ENCODE measurements around the gene ATXN2.

Gene ATXN2

GRCh38 chr12:111444925-111445725, 154.0 kb downstream of the ATXN2 start:
- no peak overlapping the region for H3K27ac ChIP-seq
- no peak for TF ChIP-seq ZFX (IDR thresholded peaks at IDR 0.05; ENCODE audit: borderline replicate concordance)
- TF ChIP-seq, protein P1, sequence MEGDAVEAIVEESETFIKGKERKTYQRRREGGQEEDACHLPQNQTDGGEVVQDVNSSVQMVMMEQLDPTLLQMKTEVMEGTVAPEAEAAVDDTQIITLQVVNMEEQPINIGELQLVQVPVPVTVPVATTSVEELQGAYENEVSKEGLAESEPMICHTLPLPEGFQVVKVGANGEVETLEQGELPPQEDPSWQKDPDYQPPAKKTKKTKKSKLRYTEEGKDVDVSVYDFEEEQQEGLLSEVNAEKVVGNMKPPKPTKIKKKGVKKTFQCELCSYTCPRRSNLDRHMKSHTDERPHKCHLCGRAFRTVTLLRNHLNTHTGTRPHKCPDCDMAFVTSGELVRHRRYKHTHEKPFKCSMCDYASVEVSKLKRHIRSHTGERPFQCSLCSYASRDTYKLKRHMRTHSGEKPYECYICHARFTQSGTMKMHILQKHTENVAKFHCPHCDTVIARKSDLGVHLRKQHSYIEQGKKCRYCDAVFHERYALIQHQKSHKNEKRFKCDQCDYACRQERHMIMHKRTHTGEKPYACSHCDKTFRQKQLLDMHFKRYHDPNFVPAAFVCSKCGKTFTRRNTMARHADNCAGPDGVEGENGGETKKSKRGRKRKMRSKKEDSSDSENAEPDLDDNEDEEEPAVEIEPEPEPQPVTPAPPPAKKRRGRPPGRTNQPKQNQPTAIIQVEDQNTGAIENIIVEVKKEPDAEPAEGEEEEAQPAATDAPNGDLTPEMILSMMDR (IDR thresholded peaks at IDR 0.05), result no peak

GRCh38 chr12:111444314-111444924, 154.7 kb downstream of the ATXN2 start:
- no peak overlapping the region for H3K27ac ChIP-seq
- TF ChIP-seq, protein P1 (IDR thresholded peaks at IDR 0.05), result no peak
- no peak for TF ChIP-seq ZFX (IDR thresholded peaks at IDR 0.05; ENCODE audit: borderline replicate concordance)

GRCh38 chr12:111443586-111443985, 155.5 kb downstream of the ATXN2 start:
- no peak overlapping the region for H3K27ac ChIP-seq
- TF ChIP-seq, protein P1 (IDR thresholded peaks at IDR 0.05), result no peak
- no peak for TF ChIP-seq ZFX (IDR thresholded peaks at IDR 0.05; ENCODE audit: borderline replicate concordance)

GRCh38 chr12:111443086-111443485, 156.0 kb downstream of the ATXN2 start:
- H3K27ac ChIP-seq, result no peak overlapping the region
- TF ChIP-seq, protein P1 (IDR thresholded peaks at IDR 0.05), result no peak
- TF ChIP-seq ZFX (IDR thresholded peaks at IDR 0.05; ENCODE audit: borderline replicate concordance), result no peak

- H3K27ac ChIP-seq, result no peak overlapping the region
- TF ChIP-seq ZFX (IDR thresholded peaks at IDR 0.05; ENCODE audit: borderline replicate concordance), result no peak
- TF ChIP-seq, protein P1 (IDR thresholded peaks at IDR 0.05), result no peak
Observed at GRCh38 chr12:111442301-111443045, 156.6 kb downstream of the ATXN2 start.

DNA sequence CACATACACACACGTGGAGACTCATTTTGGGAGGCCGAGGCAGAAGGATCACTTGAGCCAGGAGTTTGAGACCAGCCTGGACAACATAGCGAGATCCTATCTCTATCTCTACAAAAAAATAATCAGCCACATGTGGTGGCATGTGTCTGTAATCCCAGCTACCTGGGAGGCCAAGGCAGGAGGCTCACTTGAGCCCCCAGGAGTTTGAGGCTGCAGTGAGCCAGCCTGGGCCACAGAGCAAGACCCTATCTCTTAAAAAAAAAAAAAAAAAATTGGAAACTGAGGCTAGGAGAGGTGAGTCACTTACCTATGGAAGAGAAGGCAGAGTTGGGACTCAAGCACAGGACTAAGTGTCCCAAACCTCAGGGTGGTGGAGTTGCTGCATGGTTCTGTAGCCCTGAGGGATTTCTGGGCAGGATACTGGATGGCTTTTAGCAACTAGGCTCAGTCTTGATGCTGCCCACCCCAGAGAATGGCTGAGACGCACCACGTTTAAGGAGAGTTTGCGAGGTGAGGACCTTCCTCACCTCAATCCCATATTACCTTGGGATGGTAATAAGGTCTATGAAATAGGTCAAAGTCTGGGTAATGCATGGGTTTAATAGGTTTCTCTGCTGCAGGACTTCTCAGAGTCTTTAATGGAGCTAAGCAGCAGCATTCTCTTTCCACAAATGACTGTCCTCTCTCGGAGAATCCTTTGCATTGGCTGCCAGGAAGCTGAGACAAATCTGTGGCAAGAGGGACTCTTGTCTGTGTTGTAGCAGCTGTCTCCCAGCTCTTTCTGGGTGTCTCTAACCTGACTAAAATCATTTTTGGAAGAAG, 157.8 kb downstream of the ATXN2 start:
- TF ChIP-seq, protein P1 (IDR thresholded peaks at IDR 0.05), result no peak
- no peak for TF ChIP-seq ZFX (IDR thresholded peaks at IDR 0.05; ENCODE audit: borderline replicate concordance)
- no peak overlapping the region for H3K27ac ChIP-seq
